HepG2 (cell line): ENCODE results near the gene PPME1. TPM values are rescaled to one million over a fixed set of nuclear protein-coding genes. Genes with fewer than 3 reads are reported as not detected.

Experiments
- ATAC-seq: fragments of 200-7000 bp; cut with Tn5 transposase; 3 replicates; pipeline ENCODE4 v1.9.1; 2020; ENCODE audit warnings: mild to moderate bottlenecking, moderate library complexity
- BruUV-seq: library from RNA; stranded (reverse); fragments of 400-500 nt; replicated peaks from 2 replicates; lab custom pipeline; 2021; lab: Mats Ljungman, UMichigan
- CTCF ChIA-PET: fragments of 300-600 bp; formaldehyde crosslinking; extraction: SDS; loops from one replicate; lab custom pipeline; 2021; ENCODE audit warnings: low total read pairs, inconsistent platforms, low intra/inter-chr PET ratio; lab: Yijun Ruan, JAX
- POLR2A ChIA-PET: fragments of 350-600 bp; sonication (Branson Sonifier 250); formaldehyde crosslinking; loops from one replicate; lab custom pipeline; 2020; ENCODE audit warnings: antibody characterized with exemption, inconsistent platforms; lab: Yijun Ruan, JAX
- DNase-seq: peaks from one replicate; pipeline ENCODE4 v3.0.0-alpha.2; 2015; ENCODE audit warnings: low spot score
- FAIRE-seq: peaks from 3 replicates; lab custom pipeline; 2011; peaks lifted over from hg19 to GRCh38; lab: Jason Lieb, UNC
- H2AFZ ChIP-seq: one replicate; pipeline ENCODE4 v1.6.1; 2011; ENCODE audit warnings: low read length, inconsistent platforms
- H3K27ac ChIP-seq: fragments of 300-600 bp; 3 replicates; pipeline ENCODE4 v1.8.0; 2011; ENCODE audit warnings: mixed run types, mild to moderate bottlenecking, mixed read lengths, low read length, inconsistent platforms; ENCODE audit not compliant: insufficient read depth; ENCODE audit errors: extremely low read length
- H3K27me3 ChIP-seq, 2 experiments: fragments of 200-600 bp in 1 of 2; 2 replicates in 1 of 2; 3 replicates in 1 of 2; pipeline versions ENCODE4 v1.6.0 to v1.8.0; 2011; ENCODE audit warnings: low read length in 2 of 2, mild to moderate bottlenecking in 2 of 2, moderate library complexity in 2 of 2, inconsistent platforms in 1 of 2; ENCODE audit not compliant: insufficient read depth in 2 of 2, control insufficient read depth in 1 of 2
- H3K36me3 ChIP-seq, 2 experiments: fragments of 200-600 bp in 1 of 2; replicated peaks in 1 of 2; 2 replicates in 1 of 2; 3 replicates in 1 of 2; pipeline versions ENCODE4 v1.5.1 to v1.8.0; 2011; ENCODE audit warnings: low read length in 2 of 2, inconsistent platforms in 1 of 2; ENCODE audit not compliant: insufficient read depth in 2 of 2, control insufficient read depth in 1 of 2
- H3K4me1 ChIP-seq: 2 replicates; pipeline ENCODE4 v1.5.1; 2012; ENCODE audit warnings: low read length, inconsistent platforms; ENCODE audit not compliant: insufficient read depth
- H3K4me2 ChIP-seq: 2 replicates; pipeline ENCODE4 v1.6.0; 2011; ENCODE audit warnings: low read depth, low read length, inconsistent platforms
- H3K4me3 ChIP-seq, 3 experiments: fragments of 200-600 bp in 1 of 3; sonication (generic), shearing (Covaris generic) in 1 of 3; replicated peaks in 1 of 3; 2 replicates each; pipeline ENCODE4 v1.5.1; 2011 to 2016; ENCODE audit warnings: low read length in 3 of 3, inconsistent platforms in 2 of 3, low read depth in 2 of 3, mild to moderate bottlenecking in 2 of 3, control low read depth in 1 of 3, mixed read lengths in 1 of 3; ENCODE audit not compliant: insufficient read depth in 1 of 3
- H3K79me2 ChIP-seq: one replicate; pipeline ENCODE4 v1.6.1; 2011; ENCODE audit warnings: low read length, inconsistent platforms; ENCODE audit not compliant: insufficient read depth
- H3K9ac ChIP-seq: 2 replicates; pipeline ENCODE4 v1.6.0; 2011; ENCODE audit warnings: mild to moderate bottlenecking, low read depth, low read length, inconsistent platforms; ENCODE audit not compliant: insufficient read depth
- H3K9me3 ChIP-seq: 2 replicates; pipeline ENCODE4 v1.5.1; 2012; ENCODE audit warnings: mild to moderate bottlenecking, low read length
- H4K20me1 ChIP-seq: 2 replicates; pipeline ENCODE4 v1.6.0; 2011; ENCODE audit warnings: inconsistent platforms, mild to moderate bottlenecking, low read length, moderate library complexity; ENCODE audit not compliant: insufficient read depth
- GABPB1 ChIP-seq: IDR thresholded peaks from 2 replicates; pipeline ENCODE4 v1.6.1; 2016; ENCODE audit warnings: mild to moderate bottlenecking, missing genetic modification reagents, moderate library complexity, missing compliant biosample characterization
- NFIB ChIP-seq: sonication (generic); formaldehyde crosslinking; IDR thresholded peaks from 2 replicates; pipeline ENCODE4 v1.9.0; 2021; ENCODE audit warnings: missing genetic modification reagents, mild to moderate bottlenecking, borderline replicate concordance
- ZNF230 ChIP-seq: sonication (generic); formaldehyde crosslinking; IDR thresholded peaks from 2 replicates; pipeline ENCODE4 v1.4.0; 2020; ENCODE audit warnings: mild to moderate bottlenecking, missing genetic modification reagents
- ZNF746 ChIP-seq: sonication (generic); formaldehyde crosslinking; IDR thresholded peaks from 2 replicates; pipeline ENCODE4 v1.8.0; 2022; ENCODE audit warnings: mild to moderate bottlenecking, missing genetic modification reagents
- ZNF780A ChIP-seq: sonication (generic); formaldehyde crosslinking; IDR thresholded peaks from 2 replicates; pipeline ENCODE4 v1.8.0; 2022; ENCODE audit warnings: mild to moderate bottlenecking, missing genetic modification reagents, moderate library complexity
- WGBS: methylation state at CpG from one replicate; pipeline ENCODE4 v1.1.6; 2017; ENCODE audit warnings: low lambda C conversion rate; 5-methylcytosine and 5-hydroxymethylcytosine counted together
- in situ Hi-C: cut with HindIII; loops from 2 replicates; pipeline ENCODE4 v1.10.0; 2017; ENCODE audit warnings: low pct_unique_long_range_greater_than_20kb; ENCODE audit not compliant: extremely low pct_ligation_motif_present
- intact Hi-C: fragments of 100-400 bp; cut with micrococcal nuclease; formaldehyde crosslinking; loops from one replicate; pipeline ENCODE4 v1.10.0; 2022; ENCODE audit not compliant: unreplicated experiment
- polyA plus RNA-seq, 8 experiments: library from polyadenylated mRNA; depleted of rRNA in 3 of 8; stranded (reverse) in 7 of 8; unstranded in 1 of 8; fragments of >200 nt; fragmentation: Illumina TruSeq in 4 of 8; extraction: Trizol in 4 of 8; gene quantifications; 2 replicates each; pipeline versions ENCODE4 v1.2.1 to v1.2.3, GENCODE V29; 2011 to 2016; ENCODE audit warnings: low read depth in 4 of 8, missing spikeins in 1 of 8, mixed read lengths in 1 of 8; ENCODE audit not compliant: insufficient read depth in 1 of 8
- total RNA-seq, 5 experiments: library from RNA; depleted of rRNA; stranded (reverse); fragments of >200 nt; fragmentation: Illumina TruSeq; extraction: Trizol; gene quantifications; 2 replicates each; pipeline ENCODE4 v1.2.3, GENCODE V29; 2016; ENCODE audit warnings: low read depth in 1 of 5
- TF ChIP-seq, protein P1 (sequence below): sonication (generic); formaldehyde crosslinking; IDR thresholded peaks from 2 replicates; pipeline ENCODE4 v1.4.0; 2020; ENCODE audit warnings: missing genetic modification reagents

Gene PPME1
- total and polyA plus RNA-seq, 2 of the 13 experiments (the other 11 are each of a cell fraction or from before 2014, with no cell fraction given): 31.3 to 56.0 TPM

DNA sequence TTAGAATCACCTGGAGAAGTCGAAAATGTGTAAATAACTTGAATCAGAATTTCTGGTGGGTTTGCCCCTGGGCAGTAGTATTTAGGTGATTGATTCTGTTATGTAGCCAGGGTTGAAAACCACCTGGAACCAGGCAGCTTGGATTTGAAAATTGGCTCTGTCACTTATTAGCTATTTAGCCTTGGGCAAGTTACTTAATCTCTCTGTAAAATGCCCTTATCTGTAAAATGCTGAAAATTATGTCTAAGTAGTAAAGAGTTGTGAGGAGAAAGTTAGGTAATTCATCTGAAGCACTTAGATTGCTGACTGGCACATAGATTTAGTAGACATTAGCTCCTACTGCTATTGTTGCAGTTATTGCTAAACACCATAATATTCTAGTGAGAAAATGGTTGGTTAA is 49.3 kb downstream of the PPME1 start:
- intact Hi-C loops (no loop called here), in situ Hi-C loops (no loop called here)
- 96% methylated on average over 1 of the region's 1 CpG for WGBS
- POLR2A ChIA-PET: no interaction called here
- no peak for FAIRE-seq
- Histone ChIP-seq H3K79me2 (no peaks in the 10 kb centered on the region), H3K27ac (no peak overlapping the region), H2AFZ (no peak overlapping the region), H3K9me3 (no peaks in the 10 kb centered on the region), H3K27me3 (no peaks in the 10 kb centered on the region), H4K20me1 (no peaks in the 10 kb centered on the region), H3K4me1 (no peaks in the 10 kb centered on the region), H3K4me2 (no peak overlapping the region), H3K36me3 (peaks cover 1 to 10% of the 10 kb centered on the region in 2 experiments; a peak in 3 of 5 replicates), H3K4me3 (no peak overlapping the region), H3K9ac (no peak overlapping the region)
- ATAC-seq: no peak
- CTCF ChIA-PET: no interaction called here
- no peak for DNase-seq
- no TSS peak for BruUV-seq
- TF ChIP-seq ZNF746 (CRISPR knock-in tag) (no peak), ZNF230 (CRISPR knock-in tag) (no peak), GABPB1 (CRISPR knock-in tag) (no peak), ZNF780A (CRISPR knock-in tag) (no peak)

GRCh38 chr11:74221816-74222215 is 50.7 kb downstream of the PPME1 start:
- in situ Hi-C loops: no loop called here
- no peaks in the 10 kb centered on the region for H3K4me1 ChIP-seq
- H4K20me1 ChIP-seq: no peaks in the 10 kb centered on the region
- no peak overlapping the region for H3K9ac ChIP-seq
- H3K4me2 ChIP-seq: no peak overlapping the region
- WGBS: 100% methylated on average over 1 of the region's 1 CpG
- no peak for ATAC-seq
- TF ChIP-seq, protein P1, sequence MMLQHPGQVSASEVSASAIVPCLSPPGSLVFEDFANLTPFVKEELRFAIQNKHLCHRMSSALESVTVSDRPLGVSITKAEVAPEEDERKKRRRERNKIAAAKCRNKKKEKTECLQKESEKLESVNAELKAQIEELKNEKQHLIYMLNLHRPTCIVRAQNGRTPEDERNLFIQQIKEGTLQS (CRISPR knock-in tag): no peak
- no peak for TF ChIP-seq NFIB (CRISPR knock-in tag)
- no peaks in the 10 kb centered on the region for H3K79me2 ChIP-seq
- peaks cover 1 to 16% of the 10 kb centered on the region in 2 experiments; a peak in 3 of 5 replicates for H3K36me3 ChIP-seq
- no peak overlapping the region for H3K4me3 ChIP-seq
- no peak for DNase-seq
- intact Hi-C loops: no loop called here
- H2AFZ ChIP-seq: no peak overlapping the region
- H3K27me3 ChIP-seq: no peaks in the 10 kb centered on the region
- ChIA-PET POLR2A (no interaction called here), CTCF (no interaction called here)
- BruUV-seq: no TSS peak
- H3K27ac ChIP-seq: no peak overlapping the region
- no peaks in the 10 kb centered on the region for H3K9me3 ChIP-seq
- FAIRE-seq: no peak
